ENCODE results near the gene LAPTM4A.

DNA sequence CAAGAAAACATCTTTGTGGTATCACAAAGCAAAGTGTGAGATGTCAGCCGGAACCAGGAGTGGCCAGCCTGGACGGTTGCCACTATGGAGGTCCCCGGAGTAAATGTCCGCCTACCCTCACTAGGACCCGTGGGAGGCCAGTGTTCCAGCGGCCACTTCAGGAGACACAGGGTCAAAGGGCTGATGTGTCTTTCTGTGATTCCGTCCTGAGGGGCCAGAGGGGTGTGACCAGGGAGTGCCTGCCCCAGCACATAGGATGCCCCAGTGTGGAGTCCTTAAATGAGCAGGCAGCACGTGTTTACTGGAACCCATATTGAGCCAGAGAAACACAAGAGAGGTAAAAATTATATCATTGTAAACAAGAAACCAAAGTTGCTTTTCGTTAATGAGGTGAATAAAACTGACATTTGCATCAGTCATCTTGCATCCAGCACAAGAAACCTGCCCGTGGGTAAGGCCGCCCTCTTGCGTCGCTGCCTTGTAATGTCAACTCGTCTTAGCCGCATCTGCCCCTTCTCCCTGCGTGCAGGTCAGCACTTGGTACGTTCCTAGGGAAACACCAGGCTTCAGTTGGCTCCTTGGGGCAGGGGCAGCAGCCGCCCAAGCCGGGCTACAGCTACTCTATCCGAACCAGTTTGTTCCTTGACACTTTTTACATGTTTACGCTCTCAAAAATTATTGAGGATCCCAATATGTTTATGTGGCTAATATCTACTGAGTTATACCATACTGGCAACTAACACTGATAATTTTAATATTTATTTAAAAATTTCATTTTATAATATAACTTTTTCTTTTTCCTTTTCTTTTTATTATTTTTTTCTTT, 46.7 kb upstream of the LAPTM4A start:
- TF ChIP-seq, protein P1, sequence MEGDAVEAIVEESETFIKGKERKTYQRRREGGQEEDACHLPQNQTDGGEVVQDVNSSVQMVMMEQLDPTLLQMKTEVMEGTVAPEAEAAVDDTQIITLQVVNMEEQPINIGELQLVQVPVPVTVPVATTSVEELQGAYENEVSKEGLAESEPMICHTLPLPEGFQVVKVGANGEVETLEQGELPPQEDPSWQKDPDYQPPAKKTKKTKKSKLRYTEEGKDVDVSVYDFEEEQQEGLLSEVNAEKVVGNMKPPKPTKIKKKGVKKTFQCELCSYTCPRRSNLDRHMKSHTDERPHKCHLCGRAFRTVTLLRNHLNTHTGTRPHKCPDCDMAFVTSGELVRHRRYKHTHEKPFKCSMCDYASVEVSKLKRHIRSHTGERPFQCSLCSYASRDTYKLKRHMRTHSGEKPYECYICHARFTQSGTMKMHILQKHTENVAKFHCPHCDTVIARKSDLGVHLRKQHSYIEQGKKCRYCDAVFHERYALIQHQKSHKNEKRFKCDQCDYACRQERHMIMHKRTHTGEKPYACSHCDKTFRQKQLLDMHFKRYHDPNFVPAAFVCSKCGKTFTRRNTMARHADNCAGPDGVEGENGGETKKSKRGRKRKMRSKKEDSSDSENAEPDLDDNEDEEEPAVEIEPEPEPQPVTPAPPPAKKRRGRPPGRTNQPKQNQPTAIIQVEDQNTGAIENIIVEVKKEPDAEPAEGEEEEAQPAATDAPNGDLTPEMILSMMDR (conservative IDR thresholded peaks at IDR 0.05 in 1 of 2, IDR thresholded peaks at IDR 0.05 in 1 of 2; ENCODE audit: extremely low read depth in 1 of 2, insufficient read depth in 1 of 2, low read depth in 1 of 2, low read length in 2 of 2), result peak; percentile 93 to 96
- TF ChIP-seq EZH2 (IDR thresholded peaks at IDR 0.05; ENCODE audit: borderline replicate concordance, low read length), result no peak
